Uterus (tissue), 2 donors: ENCODE data around the gene JUN.
A peak's percentile ranks its signal among the peaks of the same experiment; 100 is the strongest.

Source experiments
- POLR2A ChIP-seq, 2 donors: fragments of 450-650 bp; IDR thresholded peaks; one replicate each; pipeline ENCODE4 v1.6.1; 2016; ENCODE audit warnings: antibody characterized with exemption in 2 of 2, mild to moderate bottlenecking in 1 of 2, moderate library complexity in 1 of 2
- TF ChIP-seq, protein P1 (sequence below), 4 experiments: fragments of 200-600 bp in 2 of 4; fragments of 450-650 bp in 2 of 4; sonication (generic) in 2 of 4; IDR thresholded peaks; one replicate each; pipeline ENCODE4 v1.5.1; 2016 to 2019; ENCODE audit warnings: antibody characterized with exemption in 4 of 4, mild to moderate bottlenecking in 2 of 4, moderate library complexity in 1 of 4

DNA sequence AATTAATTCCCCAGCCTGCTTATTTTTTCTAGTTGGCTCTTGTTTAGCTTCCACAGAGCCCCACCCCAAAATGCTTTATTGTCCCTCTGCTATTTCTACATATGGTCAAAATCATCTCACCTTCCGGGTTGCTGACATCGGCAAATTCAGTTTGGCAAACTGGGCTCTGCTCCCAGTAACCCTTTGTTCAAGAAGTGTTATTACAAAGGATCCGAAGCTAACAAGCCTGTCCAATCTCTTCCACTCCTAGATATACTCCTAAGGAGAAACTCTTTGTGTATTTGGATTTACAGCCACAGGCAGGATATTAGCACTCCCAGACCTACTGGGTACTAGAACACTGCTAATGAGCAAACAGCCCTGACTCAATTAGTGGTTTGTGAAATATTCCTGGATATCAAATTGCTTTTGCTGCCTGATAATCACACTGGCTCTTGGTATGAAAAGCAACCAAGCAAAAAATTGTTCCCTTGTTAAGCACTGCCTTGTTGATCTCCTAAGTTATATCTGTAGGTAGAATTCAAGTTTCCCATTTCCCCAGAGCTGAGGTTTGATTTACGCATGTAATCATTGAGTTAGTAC is 4.0 kb downstream of the JUN start:
- peak in 1 of 2 donors; percentile 23 for TF ChIP-seq POLR2A (IDR thresholded peaks at IDR 0.05)
- TF ChIP-seq, protein P1, sequence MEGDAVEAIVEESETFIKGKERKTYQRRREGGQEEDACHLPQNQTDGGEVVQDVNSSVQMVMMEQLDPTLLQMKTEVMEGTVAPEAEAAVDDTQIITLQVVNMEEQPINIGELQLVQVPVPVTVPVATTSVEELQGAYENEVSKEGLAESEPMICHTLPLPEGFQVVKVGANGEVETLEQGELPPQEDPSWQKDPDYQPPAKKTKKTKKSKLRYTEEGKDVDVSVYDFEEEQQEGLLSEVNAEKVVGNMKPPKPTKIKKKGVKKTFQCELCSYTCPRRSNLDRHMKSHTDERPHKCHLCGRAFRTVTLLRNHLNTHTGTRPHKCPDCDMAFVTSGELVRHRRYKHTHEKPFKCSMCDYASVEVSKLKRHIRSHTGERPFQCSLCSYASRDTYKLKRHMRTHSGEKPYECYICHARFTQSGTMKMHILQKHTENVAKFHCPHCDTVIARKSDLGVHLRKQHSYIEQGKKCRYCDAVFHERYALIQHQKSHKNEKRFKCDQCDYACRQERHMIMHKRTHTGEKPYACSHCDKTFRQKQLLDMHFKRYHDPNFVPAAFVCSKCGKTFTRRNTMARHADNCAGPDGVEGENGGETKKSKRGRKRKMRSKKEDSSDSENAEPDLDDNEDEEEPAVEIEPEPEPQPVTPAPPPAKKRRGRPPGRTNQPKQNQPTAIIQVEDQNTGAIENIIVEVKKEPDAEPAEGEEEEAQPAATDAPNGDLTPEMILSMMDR (IDR thresholded peaks at IDR 0.05), result no peak
